Dermis microvascular lymphatic vessel endothelial cell (primary cell): ENCODE measurements around the gene CREG2. TPM values are rescaled to one million over a fixed set of nuclear protein-coding genes. Genes with fewer than 3 reads are reported as not detected.

Experiments used
- DNase-seq, 2 donors: peaks; one replicate each; pipeline versions ENCODE4 v3.0.0 to v3.0.0-alpha.2; 2010; ENCODE audit warnings: low read depth in 2 of 2
- total RNA-seq: library from RNA; depleted of rRNA; stranded (reverse); fragments of >200 nt; gene quantifications from 2 replicates; pipeline ENCODE4 v1.2.1, GENCODE V29; 2014

CREG2 gene
- total RNA-seq = 0.39 and 0.51 TPM in 2 replicates

GRCh38 chr2:101387151-101387834 lies at the start of gene CREG2:
Gene CREG2, minus strand, starts transcription at chr2:101387503. Its CDS starts 46 bp downstream, at chr2:101387457.
- peak; percentile 12 to 76 for DNase-seq

GRCh38 chr2:101435001-101435862 lies 47.9 kb upstream of the CREG2 start:
- DNase-seq = peak in 1 of 2 donors; percentile 12

- DNase-seq = no peak
Observed at GRCh38 chr2:101433465-101433864, 46.2 kb upstream of the CREG2 start.

GRCh38 chr2:101432411-101433181 lies 45.3 kb upstream of the CREG2 start:
- no peak for DNase-seq

GRCh38 chr2:101431486-101431885 lies 44.2 kb upstream of the CREG2 start:
- DNase-seq = no peak

- DNase-seq = no peak
Observed at GRCh38 chr2:101430156-101430555, 42.9 kb upstream of the CREG2 start.

- DNase-seq = no peak
Observed at GRCh38 chr2:101429453-101429852, 42.1 kb upstream of the CREG2 start.

GRCh38 chr2:101428422-101429176 lies 41.3 kb upstream of the CREG2 start:
- DNase-seq = no peak

- DNase-seq = no peak
Observed at GRCh38 chr2:101427743-101428142, 40.4 kb upstream of the CREG2 start.

GRCh38 chr2:101427240-101427639 lies 39.9 kb upstream of the CREG2 start:
- DNase-seq = no peak

- no peak for DNase-seq
Observed at GRCh38 chr2:101426822-101427221, 39.5 kb upstream of the CREG2 start.

GRCh38 chr2:101420623-101421022 lies 33.3 kb upstream of the CREG2 start:
- no peak for DNase-seq

- DNase-seq = peak; percentile 67 to 79
Observed at GRCh38 chr2:101419096-101419663, 31.9 kb upstream of the CREG2 start.

GRCh38 chr2:101418460-101419095 lies 31.3 kb upstream of the CREG2 start:
- DNase-seq = no peak

- DNase-seq = no peak
Observed at GRCh38 chr2:101416609-101417008, 29.3 kb upstream of the CREG2 start.

GRCh38 chr2:101415884-101416283 lies 28.6 kb upstream of the CREG2 start:
- DNase-seq = no peak

GRCh38 chr2:101415220-101415619 lies 27.9 kb upstream of the CREG2 start:
- DNase-seq = no peak

- DNase-seq = no peak
Observed at GRCh38 chr2:101412092-101412694, 24.9 kb upstream of the CREG2 start.

GRCh38 chr2:101410746-101411145 lies 23.4 kb upstream of the CREG2 start:
- peak in 1 of 2 donors; percentile 15 for DNase-seq

GRCh38 chr2:101410114-101410513 lies 22.8 kb upstream of the CREG2 start:
- no peak for DNase-seq
